NCI-H1417 (cell line): ENCODE measurements around the gene CAMKK2.
A peak's percentile ranks its signal among the peaks of the same experiment; 100 is the strongest.
"Not testable (repeated sequence)": the region's sequence is repeated elsewhere in the genome, so short reads cannot be mapped to it uniquely, and the experiment has no call there.

Experiments used
- DNase-seq, 3 experiments: peaks; one replicate each; lab custom pipeline; 2025; lab: John Stamatoyannopoulos, UW

The CAMKK2 gene

DNA sequence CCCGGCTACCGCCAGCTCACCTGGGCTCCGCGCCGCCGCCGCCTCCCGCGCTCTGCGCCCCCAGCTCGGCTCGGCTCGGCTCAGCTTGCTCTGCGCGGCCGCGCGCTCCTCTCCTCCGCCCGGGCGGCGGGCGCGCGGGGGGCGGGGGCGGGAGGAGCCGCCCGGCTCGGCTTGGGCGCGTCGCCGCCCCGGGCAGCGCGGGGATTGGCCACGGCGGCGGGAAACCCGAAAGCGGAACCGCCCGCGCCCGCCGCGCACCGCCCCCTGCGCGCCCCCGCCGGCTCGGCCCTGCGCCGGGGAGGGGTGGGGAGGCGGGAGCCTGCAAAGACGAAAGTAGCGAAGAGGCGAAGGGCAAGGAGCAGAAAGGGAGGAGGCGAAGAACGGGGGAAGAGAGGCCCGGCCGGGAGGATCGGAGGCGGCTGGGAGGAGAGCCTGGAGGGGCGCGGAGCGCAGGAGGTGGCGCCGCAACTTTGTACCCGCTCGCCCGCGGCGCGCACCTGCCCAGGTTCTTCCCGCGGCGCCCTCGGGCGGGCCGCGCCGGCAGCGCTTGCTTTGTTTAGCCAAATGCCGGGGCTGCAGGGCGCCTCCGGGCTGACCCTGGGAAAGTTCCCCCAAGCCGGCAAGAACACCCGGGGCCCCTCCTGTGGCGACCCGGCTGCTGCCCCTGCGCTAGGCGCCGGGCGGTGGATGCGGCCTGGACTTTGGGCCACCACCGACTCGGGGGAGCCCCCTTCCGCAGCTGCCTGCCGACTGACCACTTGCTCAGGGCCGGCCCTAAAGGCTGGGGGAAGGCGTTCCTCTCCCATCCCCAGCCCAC is at the start of gene CAMKK2:
TSS of gene CAMKK2 (minus strand) at position 92 of the 817 bp plus-strand sequence. CDS start 22,183 bp downstream, outside the sequence.
- peak; percentile 95 to 98 (median 96) for DNase-seq

DNA sequence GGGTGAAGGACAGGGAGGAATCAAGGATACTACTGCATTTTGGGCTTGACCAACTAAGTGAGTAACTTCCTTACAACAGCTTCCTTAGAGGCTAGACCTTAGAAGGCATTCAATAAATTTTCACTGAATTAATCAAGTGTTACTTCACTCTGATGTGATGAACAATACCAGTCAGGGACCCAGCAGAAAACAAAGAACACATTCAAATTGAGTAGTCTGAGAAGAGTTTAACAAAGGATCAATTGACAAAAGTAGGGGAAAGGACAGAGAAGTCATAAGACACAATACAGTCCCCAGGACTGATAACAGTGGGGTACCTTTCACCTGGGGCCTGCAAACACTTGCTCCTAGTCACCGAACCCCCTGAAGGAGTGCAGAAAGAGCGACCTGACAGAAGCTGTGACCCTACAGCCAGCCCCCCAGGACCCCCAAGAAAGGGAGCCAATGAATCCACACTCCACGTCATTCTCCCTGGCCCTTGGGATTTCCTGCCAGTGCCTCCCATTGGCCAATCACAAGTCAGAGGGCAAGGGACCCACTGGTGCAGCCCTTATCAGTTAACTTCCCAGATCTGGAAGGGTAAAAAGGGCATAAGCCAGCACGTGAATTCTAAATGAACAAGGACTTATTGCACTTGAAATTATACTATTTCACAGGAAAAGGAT is 48.8 kb upstream of the CAMKK2 start:
- DNase-seq: no peak

DNA sequence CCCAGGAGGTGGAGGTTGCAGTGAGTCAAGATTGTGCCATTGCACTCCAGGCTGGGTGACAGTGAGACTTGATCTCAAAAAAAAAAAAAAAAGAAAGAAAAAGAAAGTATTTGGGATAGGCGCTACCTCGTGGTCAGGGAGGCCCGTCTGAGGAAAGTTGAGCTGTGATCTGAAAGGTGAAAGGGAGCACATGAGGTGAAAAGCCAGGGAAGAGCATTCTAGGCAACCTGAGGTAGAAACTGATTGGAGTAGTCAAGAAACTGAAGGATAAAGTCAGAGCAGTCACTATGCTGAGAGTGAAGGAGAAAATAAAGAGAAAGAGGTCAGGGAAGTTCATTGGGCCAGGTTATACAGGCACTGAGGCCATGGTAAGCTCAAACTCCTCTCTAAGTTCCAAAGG is 48.0 kb upstream of the CAMKK2 start:
- DNase-seq: no peak

DNA sequence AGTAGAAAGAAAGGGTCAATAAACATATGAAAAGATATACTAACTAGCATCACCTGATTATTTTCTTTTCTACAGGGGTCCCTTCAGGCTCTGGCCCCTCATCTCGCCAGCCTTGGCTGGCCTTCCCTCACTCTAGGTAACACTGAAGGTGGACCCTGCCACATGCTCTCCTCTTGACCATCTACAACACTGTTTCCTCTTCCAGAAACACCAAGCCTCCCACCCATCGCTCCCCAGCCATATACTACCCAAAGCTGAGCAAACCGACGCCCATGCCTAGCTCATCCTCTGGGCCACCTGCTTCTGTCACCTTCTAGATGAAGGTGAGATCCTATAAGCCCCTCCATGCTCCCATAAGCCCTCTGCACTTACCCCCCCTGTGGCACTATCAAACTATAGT is 40.9 kb upstream of the CAMKK2 start:
- DNase-seq: no peak

DNA sequence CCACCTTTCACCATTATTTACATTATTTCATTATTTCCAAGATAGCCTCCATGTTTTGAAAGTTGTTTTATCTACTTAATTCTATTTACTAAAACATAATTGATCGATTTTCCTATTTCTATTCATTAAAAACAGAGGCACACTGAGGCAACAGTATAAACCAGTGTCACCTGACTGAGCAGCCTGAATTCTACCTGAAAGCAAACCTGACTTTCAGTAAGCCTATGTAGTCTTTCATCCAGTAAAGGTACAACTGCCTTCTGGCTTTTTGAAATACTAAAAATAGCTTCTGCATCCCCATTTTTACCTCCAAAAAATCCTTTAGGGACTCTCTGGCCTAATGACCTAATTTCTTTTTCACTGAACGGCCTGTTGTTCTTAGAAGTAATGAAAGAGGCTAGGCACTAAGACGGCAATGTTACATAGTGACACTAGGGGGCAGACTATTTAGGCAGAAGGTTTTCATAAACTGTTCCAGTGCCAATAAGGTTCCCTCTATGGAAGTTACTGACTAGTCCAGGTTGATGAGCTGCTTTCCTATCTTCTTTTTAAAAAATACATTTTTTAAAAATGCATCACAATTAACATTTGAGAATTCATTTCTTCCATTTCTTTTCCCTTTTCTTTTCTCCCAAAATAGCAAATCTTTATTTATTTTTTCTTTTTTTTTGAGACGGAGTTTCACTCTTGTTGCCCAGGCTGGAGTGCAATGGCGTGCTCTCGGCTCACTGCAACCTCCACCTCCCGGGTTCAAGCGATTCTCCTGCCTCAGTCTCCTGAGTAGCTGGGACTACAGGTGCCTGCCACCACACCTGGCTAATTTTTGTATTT is 38.2 kb upstream of the CAMKK2 start:
- peak; percentile 46 to 78 (median 70) for DNase-seq

DNA sequence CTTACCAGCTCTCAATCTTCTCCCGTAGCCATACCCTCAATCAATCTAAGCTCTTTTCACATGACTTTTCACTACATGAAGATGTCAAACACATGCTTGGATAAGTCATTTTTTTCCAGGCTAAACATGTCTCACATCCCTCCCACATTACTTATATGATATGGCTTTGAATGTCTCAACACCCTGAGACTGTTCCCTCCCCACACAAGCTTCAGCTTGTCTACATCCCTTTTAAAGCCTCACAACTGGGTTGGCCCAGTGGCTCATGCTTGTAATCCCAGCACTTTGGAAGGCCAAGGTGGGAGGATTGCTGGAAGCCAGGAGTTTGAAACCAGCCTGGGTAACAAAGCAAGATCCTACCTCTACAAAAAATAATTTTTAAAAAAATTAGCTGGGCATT is 37.2 kb upstream of the CAMKK2 start:
- no peak for DNase-seq

DNA sequence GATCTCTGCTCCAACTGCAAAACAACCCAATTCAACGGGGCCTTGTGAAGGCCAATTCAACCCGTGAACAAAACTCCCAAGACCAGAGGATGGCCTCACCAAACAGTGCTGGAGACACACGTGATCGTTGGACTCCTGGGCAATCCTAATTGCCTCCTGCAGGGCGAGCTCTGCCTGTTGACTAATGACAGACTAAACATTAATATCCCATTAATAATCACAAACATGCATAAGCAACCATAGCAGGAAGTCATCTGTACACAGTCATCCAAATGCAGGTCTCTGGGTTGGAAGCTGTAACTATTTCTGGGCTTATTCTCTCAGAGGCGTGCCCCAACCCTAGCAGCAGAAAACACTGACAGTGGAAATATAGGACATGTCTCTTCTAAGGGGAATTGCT is 34.7 kb upstream of the CAMKK2 start:
- DNase-seq: peak in 2 of 3 experiments; percentile 36 to 63

DNA sequence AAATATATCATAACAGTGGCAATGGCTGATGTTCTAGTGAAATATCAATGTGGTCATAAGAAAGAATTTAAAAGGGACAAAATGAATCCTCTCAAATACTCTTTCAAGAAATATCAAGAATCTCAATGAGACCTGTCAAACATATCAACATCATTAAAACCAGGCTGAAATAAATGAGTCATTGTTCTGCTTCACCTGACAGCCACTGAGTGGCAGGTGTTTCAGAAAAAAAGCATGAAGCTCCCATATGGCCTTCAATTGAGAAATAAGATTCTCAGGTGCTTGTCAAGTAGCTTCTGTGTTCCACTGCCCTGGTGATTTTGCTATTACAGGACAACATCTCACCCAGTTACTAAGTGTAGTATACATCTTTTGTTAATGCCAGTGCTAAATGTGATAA is 34.2 kb upstream of the CAMKK2 start:
- DNase-seq: peak in 2 of 3 experiments; percentile 13 to 58

DNA sequence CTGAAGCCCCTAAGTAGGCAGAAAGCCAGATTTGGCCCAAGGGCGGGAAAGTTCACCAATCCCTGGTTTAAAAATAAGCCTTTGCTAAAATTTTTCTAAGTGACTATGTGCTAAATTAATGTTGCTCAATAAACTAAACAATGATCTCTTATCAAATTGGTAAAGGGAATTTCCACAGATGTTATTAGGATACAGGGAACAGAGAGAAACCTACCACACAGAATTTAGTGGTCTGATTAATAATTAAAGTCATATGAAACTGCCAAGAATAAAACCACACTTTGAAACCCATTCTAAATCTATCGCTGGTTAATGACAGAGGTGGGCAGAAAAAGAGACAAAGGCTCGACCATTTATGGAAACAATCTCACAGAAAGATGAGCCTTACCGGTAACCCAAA is 33.7 kb upstream of the CAMKK2 start:
- no peak for DNase-seq

DNA sequence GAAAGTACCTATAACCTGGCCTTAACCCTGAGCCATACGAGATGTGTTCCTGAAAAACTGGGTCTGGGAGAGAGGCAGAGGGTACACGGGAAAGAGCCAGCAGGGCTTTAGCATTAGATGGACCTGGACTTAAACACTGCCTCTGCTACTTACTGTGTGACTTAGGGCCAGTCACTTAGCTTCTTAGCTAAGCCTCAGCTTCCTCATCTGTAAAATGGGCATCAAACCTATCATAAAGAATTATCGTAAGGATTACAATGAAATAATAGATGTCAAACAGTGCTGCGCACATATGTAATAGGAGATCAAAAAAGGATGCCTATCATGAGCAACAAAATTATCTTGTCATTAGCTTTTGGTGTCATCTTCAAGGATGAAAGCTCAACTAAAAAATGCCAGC is 32.1 kb upstream of the CAMKK2 start:
- no peak for DNase-seq

DNA sequence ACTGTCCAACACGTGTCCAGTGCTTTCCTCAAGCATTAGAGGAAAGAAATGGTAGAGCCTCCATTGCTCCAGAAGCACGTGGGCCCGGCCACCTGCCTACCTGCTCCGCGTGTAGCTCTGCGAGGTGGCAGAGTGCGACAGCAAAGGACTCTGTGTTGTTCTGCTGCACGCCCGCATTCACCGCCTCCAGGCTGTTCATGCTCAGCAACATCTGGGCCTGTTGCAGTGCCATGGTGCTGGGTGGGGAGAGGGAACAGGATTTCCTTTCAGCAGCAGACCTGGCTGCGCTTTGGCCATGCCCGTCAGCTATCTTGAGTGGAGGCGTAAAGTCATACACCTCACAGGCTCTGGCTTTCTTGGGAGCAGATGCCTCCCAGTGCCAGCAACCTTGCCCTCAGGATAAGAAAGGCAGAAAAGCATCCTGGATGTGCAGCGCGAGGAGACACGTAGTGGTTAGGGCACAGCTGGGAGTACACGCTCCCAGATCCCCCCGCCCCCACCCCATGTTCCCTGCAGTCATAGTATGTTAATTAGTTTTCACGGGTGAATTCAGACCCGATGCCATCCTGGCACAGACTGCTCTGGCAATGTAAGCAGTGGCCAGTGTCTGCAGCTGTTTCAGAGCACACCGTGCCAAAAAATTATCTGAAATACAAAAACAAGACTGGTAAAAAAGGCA is 30.6 kb upstream of the CAMKK2 start:
- DNase-seq: no peak

DNA sequence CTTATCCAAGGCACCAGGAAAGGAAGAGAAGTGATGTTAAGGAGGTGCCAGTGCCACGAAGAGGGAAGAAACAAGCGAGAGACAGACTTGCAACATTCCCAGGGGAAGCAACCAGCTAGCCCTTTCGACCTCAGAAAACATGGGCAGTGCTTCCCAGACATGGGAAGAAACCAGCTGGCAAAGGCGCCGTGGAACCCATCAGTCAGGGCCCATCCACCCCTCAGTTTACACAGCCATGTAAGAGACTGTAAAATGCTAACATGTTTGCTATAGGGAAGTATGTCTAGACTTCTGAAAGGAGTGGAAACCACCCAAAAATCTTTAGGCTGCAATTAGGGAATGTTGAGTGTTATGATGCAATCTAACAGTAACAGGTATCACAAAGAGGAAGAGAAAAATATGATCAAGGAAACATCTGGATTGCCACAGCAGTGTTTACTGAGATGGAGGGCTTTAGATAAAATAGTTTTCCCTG is 29.4 kb upstream of the CAMKK2 start:
- DNase-seq: no peak

DNA sequence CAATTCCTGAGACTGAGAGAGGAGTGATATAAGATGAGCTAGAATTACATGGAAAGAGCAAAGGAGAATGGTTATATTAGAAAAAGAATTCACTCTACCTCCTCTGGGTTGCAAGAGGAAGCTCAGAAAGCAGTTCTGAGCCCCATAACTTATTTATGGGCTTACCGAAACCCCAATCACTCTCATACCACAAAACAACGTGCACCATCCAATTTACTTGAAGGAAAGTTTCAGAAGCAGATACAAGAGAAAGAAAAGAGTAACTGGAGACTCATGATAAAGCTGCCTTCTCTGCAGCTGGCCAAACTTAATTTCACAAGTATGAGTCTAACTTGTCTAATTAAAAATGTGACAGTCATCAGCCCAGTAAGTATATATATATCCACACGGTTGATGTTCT is 27.4 kb upstream of the CAMKK2 start:
- no peak for DNase-seq

DNA sequence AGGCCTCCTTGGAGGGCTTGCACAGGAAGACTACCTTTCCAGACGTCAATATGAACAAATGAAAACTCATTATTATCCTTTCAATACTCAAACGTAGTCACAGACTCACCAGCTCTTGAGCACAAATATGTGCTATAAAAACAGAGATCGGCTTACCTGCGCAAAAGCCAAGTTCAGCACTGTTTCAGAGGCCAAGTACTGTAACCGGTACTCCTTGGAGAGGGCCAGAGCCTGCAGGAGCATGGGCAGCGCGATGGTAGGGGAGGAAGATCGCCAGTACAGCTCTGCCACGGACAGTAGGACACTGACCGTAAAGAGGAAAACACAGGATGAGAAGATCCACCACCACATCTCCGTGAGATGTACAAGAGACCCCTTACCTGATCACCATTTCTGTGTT is 21.6 kb upstream of the CAMKK2 start:
- DNase-seq: no peak

DNA sequence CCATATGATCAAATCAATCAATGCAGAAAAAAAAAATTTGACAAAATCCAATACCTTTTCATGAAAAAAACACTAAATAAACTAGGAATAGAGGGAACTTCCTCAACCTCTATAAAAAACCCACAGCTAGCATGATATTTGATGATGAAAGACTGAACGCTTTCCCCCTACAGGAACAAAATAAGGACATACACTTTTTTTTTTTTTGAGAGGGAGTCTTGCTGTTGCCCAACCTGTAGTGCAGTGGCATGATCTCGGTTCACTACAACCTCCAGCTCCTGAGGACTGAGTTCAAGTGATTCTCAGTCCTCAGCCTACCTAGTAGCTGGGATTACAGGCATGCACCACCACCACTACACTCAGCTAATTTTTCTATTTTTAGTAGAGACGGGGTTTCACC is 17.9 kb upstream of the CAMKK2 start:
- no peak for DNase-seq

DNA sequence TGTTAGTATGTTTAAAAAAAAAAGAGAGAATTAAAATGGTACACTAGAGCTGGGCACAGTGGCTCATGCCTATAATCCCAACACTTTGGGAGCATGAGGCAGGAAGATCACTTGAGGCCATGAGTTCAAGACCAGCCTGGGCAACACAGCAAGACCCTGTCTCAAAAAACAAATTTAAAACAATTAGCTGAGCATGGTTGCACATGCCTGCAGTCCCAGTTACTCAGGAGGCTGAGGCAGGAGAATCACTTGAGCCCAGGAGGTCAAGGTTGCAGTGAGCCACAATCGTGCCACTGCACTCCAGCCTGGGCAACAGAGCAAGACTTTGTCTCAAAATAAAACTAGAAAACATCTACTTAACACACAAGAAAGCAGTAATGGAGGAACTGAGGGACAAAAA is 13.7 kb upstream of the CAMKK2 start:
- not testable (repeated sequence) for DNase-seq

DNA sequence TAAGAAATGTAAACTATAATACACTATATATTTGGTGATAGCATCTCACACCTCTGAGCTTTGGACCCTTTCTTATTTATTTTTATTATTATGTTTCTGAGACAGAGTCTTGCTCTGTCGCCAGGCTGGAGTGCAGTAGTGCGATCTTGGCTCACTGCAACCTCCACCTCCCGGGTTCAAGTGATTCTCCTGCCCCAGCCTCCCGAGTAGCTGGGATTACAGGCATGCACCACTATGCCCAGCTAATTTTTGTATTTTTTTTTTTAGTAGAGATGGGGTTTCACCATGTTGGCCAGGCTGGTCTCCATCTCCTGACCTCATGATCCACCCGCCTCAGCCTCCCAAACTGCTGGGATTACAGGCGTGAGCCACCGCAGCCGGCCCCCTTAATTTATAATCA is 10.9 kb upstream of the CAMKK2 start:
- DNase-seq: not testable (repeated sequence)

DNA sequence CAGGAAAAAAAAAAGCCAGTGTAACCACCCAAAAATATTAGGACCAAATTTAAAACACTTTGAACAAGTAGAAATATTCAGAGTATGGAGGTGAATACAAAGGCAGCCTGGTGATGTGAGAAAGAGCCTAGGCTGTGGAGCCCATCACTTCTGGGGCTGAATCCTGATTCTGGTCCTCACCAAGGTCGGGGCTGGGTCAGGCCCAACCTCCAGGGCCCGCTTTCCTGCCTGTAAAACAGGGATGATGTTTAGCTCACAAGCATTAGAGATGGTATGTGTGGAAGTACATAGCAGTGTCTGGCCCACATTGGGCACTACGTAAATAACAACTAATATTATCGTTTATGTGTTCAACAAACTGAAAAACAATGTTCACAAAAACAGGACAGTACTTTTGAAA is 7.8 kb upstream of the CAMKK2 start:
- no peak for DNase-seq

DNA sequence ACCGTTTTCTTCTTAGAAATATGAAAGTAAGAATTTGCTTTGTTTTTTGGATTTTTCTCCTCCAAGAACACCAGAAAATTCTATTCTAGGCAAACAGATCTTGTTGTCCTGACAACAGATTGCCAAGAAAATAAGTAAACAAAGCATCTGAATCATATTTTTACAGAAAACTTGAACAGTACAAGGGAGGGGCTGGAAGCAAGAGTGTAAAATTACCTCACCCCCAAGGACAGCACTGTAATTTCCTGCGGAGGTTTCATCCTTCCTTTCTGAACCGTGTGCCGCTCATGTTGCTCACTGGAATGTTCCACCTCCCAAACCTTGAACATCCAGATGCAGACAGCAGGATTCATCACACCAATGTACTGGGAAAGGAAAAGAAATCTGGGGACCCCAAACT is 5.4 kb upstream of the CAMKK2 start:
- DNase-seq: no peak

DNA sequence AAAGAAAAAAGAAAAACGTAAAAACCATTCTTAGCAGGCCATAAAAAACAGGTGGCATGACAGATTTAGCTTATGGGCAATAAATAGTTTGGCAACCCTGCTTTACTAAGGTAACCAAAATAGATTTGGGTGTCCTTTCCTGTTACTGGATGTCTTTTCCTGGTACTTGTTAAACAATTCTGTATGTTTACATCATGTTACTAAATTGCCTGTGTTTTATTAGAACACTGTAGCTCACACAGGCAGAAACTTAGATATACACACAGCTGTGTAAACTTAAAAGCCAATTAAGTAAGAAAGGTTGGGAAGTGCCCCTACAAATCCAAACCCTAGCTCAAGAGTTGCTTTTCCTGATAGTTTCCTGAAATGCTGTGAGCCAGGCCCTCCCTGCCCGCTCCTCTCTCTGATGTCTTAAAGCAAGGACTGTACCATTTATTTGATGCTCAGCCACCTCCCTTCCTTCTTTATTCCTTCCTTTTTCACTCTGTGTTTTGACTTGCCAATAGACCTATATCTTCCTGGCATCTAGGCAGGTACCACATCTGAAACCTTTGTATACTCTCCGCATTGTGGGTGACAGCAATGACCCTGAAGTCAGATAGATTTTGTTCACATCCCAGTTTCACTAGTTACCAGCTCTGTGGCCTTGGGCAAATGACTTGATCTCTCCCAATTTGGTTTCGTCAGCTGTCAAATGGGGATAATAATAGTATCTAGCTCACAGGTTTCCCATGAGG is 3.7 kb upstream of the CAMKK2 start:
- DNase-seq: peak in 2 of 3 experiments; percentile 69 to 93

DNA sequence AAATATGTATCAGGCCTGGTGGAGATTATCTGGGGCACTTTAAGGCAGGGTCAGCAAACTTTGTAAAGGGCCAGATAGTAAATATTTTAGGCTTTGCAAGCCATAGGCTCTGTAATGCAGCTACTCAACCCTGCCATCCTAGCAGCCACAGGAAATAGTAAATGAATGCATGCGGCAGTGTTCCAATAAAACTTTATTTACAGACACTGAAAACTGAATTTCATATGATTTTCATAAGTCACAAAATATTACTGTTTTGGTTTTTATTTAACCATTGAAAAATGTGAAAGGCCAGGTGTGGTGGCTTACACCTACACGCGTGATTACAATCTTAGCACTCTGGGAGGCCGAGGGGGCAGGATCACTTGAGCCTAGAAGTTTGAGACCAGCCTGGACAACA is 3.2 kb upstream of the CAMKK2 start:
- DNase-seq: no peak
